Loucy (cell line): ENCODE data around the gene SARM1.

Experiments used
- H2AFZ ChIP-seq: fragments of 200-600 bp; sonication (generic); 2 replicates; pipeline ENCODE4 v1.6.0; 2016; ENCODE audit warnings: antibody characterized with exemption, mild to moderate bottlenecking, low read length, moderate library complexity
- H3F3A ChIP-seq: fragments of 200-600 bp; 2 replicates; pipeline ENCODE4 v1.6.0; 2016; ENCODE audit warnings: antibody characterized with exemption, low read depth, mild to moderate bottlenecking
- H3K27me3 ChIP-seq: fragments of 200-600 bp; sonication (generic); 2 replicates; pipeline ENCODE4 v1.6.1; 2014; ENCODE audit warnings: low read length, mild to moderate bottlenecking; ENCODE audit not compliant: insufficient read depth, poor library complexity, severe bottlenecking
- H3K36me3 ChIP-seq: fragments of 200-600 bp; sonication (generic); 2 replicates; pipeline ENCODE4 v1.6.1; 2016; ENCODE audit warnings: low read length; ENCODE audit not compliant: insufficient read depth
- H3K4me1 ChIP-seq: fragments of 200-600 bp; sonication (generic); 2 replicates; pipeline ENCODE4 v1.5.1; 2014; ENCODE audit warnings: low read length, mild to moderate bottlenecking; ENCODE audit not compliant: insufficient read depth, poor library complexity, severe bottlenecking
- H3K4me2 ChIP-seq: fragments of 200-600 bp; sonication (generic); 2 replicates; pipeline ENCODE4 v1.6.0; 2014; ENCODE audit warnings: antibody characterized with exemption, low read length, low read depth, mild to moderate bottlenecking; ENCODE audit not compliant: poor library complexity, severe bottlenecking
- H3K4me3 ChIP-seq: fragments of 200-600 bp; sonication (generic); 2 replicates; pipeline ENCODE4 v1.5.1; 2014; ENCODE audit warnings: low read length, mild to moderate bottlenecking, mixed read lengths; ENCODE audit not compliant: poor library complexity, severe bottlenecking
- H3K79me2 ChIP-seq: fragments of 200-600 bp; sonication (generic); 2 replicates; pipeline ENCODE4 v1.6.1; 2014; ENCODE audit warnings: low read length; ENCODE audit not compliant: insufficient read depth
- H3K9ac ChIP-seq: fragments of 200-600 bp; sonication (generic); 2 replicates; pipeline ENCODE4 v1.6.0; 2014; ENCODE audit warnings: mild to moderate bottlenecking, low read depth, low read length, moderate library complexity; ENCODE audit not compliant: poor library complexity, severe bottlenecking
- H3K9me2 ChIP-seq: fragments of 200-600 bp; sonication (generic); replicated peaks from 2 replicates; pipeline ENCODE4 v1.6.1; 2016; ENCODE audit warnings: low read depth, low read length, mixed read lengths
- H3K9me3 ChIP-seq: fragments of 200-600 bp; sonication (generic); 2 replicates; pipeline ENCODE4 v1.6.1; 2014; ENCODE audit warnings: mild to moderate bottlenecking, antibody characterized with exemption, low read length, low read depth; ENCODE audit not compliant: insufficient read depth
- H4K20me1 ChIP-seq: fragments of 200-600 bp; sonication (generic); 2 replicates; pipeline ENCODE4 v1.6.0; 2014; ENCODE audit warnings: antibody characterized with exemption, low read length, mild to moderate bottlenecking; ENCODE audit not compliant: insufficient read depth, poor library complexity, severe bottlenecking
- EZH2phosphoT487 ChIP-seq: fragments of 200-600 bp; IDR thresholded peaks from 2 replicates; pipeline ENCODE4 v1.6.1; 2018; ENCODE audit warnings: antibody characterized with exemption, mild to moderate bottlenecking, moderate library complexity, borderline replicate concordance
- TF ChIP-seq, protein P1 (sequence below): fragments of 200-600 bp; sonication (generic); conservative IDR thresholded peaks from 2 replicates; pipeline ENCODE4 v1.5.1; 2014; ENCODE audit warnings: mild to moderate bottlenecking, antibody characterized with exemption, low read length

Gene SARM1

DNA sequence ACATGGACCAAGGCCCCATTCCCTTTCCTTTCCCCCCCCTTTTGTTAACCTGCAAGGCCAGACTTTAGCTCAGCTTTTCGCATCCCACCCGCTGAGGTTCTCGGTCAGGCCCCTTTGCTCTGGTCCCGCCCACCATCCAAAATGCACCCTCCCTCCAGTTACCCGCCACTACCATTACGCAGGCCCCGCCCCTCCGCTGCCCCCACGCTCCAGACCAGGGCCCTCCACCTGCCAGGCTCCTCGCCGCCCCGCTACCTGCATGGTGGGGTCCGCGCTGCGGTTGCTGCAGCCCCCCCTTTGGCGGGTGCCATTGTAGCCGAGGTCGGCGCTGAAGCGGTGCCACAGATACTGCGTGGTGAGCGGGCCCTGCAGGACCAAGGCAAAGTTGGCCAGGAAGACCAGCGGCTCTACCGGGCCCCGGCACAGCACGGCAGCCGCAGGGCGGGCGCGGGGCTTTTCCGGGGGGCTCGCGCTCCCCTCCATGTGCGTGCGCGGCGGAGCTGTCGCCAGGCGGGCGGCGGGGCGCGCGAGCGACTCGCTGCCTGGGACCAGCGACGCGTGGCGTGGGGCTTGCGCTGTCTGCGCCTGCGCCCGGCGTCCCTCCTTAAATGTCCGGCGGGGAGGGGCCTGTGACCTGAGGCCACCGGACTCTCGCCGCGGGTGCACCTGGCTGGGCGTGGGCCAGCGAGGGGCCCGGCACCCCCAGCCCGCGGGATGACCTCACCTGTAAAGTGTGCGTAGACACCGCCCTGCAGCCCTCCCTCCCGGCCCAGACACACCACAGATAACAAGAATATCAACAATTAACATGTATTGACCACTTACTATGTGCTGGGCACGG lies 34.4 kb downstream of the SARM1 start, which contains the start of gene SLC46A1:
Gene SLC46A1, minus strand, starts transcription at position 581 of the 841 bp plus-strand sequence. Its CDS starts 98 bp downstream, at position 483.
- H3K4me1 ChIP-seq = no peaks in the 10 kb centered on the region
- no peak within 1 kb of the TSS for H3K9ac ChIP-seq
- H3K4me2 ChIP-seq = no peak within 1 kb of the TSS
- H3K9me3 ChIP-seq = no peaks in the 10 kb centered on the region
- H3K27me3 ChIP-seq = no peaks in the 10 kb centered on the region
- H3K4me3 ChIP-seq = no peak within 1 kb of the TSS
- no peaks in the 10 kb centered on the region for H3K36me3 ChIP-seq
- H4K20me1 ChIP-seq = no peaks in the 10 kb centered on the region
- no peaks in the 10 kb centered on the region for H3K79me2 ChIP-seq
- TF ChIP-seq EZH2phosphoT487 = no peak
- TF ChIP-seq, protein P1, sequence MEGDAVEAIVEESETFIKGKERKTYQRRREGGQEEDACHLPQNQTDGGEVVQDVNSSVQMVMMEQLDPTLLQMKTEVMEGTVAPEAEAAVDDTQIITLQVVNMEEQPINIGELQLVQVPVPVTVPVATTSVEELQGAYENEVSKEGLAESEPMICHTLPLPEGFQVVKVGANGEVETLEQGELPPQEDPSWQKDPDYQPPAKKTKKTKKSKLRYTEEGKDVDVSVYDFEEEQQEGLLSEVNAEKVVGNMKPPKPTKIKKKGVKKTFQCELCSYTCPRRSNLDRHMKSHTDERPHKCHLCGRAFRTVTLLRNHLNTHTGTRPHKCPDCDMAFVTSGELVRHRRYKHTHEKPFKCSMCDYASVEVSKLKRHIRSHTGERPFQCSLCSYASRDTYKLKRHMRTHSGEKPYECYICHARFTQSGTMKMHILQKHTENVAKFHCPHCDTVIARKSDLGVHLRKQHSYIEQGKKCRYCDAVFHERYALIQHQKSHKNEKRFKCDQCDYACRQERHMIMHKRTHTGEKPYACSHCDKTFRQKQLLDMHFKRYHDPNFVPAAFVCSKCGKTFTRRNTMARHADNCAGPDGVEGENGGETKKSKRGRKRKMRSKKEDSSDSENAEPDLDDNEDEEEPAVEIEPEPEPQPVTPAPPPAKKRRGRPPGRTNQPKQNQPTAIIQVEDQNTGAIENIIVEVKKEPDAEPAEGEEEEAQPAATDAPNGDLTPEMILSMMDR = no peak
- no peaks in the 10 kb centered on the region for H3F3A ChIP-seq
- H3K9me2 ChIP-seq = no peaks in the 10 kb centered on the region
- no peak within 1 kb of the TSS for H2AFZ ChIP-seq

- Histone ChIP-seq H3F3A (no peaks in the 10 kb centered on the region), H3K27me3 (no peaks in the 10 kb centered on the region), H3K9ac (no peak overlapping the region), H3K9me2 (no peaks in the 10 kb centered on the region), H3K36me3 (no peaks in the 10 kb centered on the region), H3K4me2 (no peak overlapping the region), H4K20me1 (no peaks in the 10 kb centered on the region), H3K79me2 (no peaks in the 10 kb centered on the region), H3K9me3 (no peaks in the 10 kb centered on the region), H2AFZ (no peak overlapping the region), H3K4me3 (no peak overlapping the region), H3K4me1 (no peaks in the 10 kb centered on the region)
- TF ChIP-seq EZH2phosphoT487 = no peak
- TF ChIP-seq, protein P1 = no peak
Measured at GRCh38 chr17:28406473-28406814, 35.0 kb downstream of the SARM1 start.

DNA sequence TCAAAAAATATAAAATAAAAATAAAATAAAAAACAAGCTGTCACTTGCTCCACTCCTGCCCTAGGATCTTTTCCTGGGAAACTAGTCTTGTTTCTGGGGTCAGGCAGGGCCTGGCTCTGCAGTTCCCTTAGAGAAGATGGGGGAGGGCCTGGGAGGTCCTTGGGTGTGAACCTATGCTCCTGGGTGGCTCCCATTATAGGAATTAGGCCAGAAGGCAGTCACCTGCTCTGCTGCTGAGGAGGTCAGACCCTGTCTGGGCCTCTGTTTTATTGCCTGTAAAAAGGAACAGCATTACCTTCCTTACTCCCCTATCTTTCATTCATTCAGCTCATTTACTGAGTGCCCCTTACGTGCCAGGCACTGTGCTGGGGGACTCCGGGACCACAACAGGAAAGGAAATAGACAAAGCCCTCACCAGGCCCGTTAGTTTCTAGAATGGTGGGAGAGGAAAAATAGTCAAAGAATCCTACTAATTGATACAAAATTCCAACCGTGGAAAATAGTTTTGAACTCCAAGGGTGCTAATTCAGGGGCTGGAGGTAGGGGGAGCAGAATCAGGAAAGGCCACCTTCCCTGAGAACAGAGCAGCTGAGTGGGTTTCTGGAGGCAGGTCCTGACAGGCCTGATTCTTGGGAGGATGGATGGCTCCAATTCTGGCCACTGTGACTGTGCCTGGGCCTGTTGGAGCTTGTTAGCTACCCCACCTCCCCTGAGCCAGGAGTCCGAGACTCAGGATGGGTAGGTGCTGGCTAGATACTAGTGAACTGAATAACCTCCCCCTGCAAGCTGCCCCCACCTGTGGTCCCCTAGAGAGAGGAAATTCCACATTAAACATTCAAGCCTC lies 35.9 kb downstream of the SARM1 start:
- Histone ChIP-seq H3K79me2 (no peaks in the 10 kb centered on the region), H3K9me2 (no peaks in the 10 kb centered on the region), H3K4me1 (no peaks in the 10 kb centered on the region), H3K4me2 (no peak overlapping the region), H3K4me3 (no peak overlapping the region), H3K9me3 (no peaks in the 10 kb centered on the region), H4K20me1 (no peaks in the 10 kb centered on the region), H3K27me3 (no peaks in the 10 kb centered on the region), H3F3A (no peaks in the 10 kb centered on the region), H2AFZ (no peak overlapping the region), H3K36me3 (no peaks in the 10 kb centered on the region), H3K9ac (no peak overlapping the region)
- TF ChIP-seq EZH2phosphoT487 = no peak
- TF ChIP-seq, protein P1 = no peak
